ENCODE results near the gene PKDCC. TPM values are rescaled to one million over a fixed set of nuclear protein-coding genes. Genes with fewer than 3 reads are reported as not detected.

The PKDCC gene
- total and polyA plus RNA-seq, 10 of the 15 experiments (the other 5 are each of a cell fraction or from before 2014, with no cell fraction given) = 0.13 to 10.2 (median 2.3) TPM

- TF ChIP-seq ZNF592 (IDR thresholded peaks at IDR 0.05) (no peak), NKRF (conservative IDR thresholded peaks at IDR 0.05) (no peak), ZNF24 (IDR thresholded peaks at IDR 0.05) (no peak), RFX5 (IDR thresholded peaks at IDR 0.05; ENCODE audit: low read depth, low read length) (no peak), ZBTB11 (CRISPR knock-in tag; IDR thresholded peaks at IDR 0.05) (no peak)
Measured at GRCh38 chr2:42051543-42052235, 3.9 kb downstream of the PKDCC start (continued).
